Hepatocyte (in vitro differentiated cells): ENCODE results near the gene CD46.

Experiments
- EZH2 ChIP-seq: fragments of 200-600 bp; sonication (generic); IDR thresholded peaks from 2 replicates; pipeline ENCODE4 v1.6.1; 2016; ENCODE audit warnings: antibody characterized with exemption, mild to moderate bottlenecking, borderline replicate concordance
- TF ChIP-seq, protein P1 (sequence below): fragments of 200-600 bp; sonication (generic); IDR thresholded peaks from 2 replicates; pipeline ENCODE4 v1.5.1; 2016; ENCODE audit warnings: antibody characterized with exemption, mild to moderate bottlenecking; ENCODE audit not compliant: poor library complexity

DNA sequence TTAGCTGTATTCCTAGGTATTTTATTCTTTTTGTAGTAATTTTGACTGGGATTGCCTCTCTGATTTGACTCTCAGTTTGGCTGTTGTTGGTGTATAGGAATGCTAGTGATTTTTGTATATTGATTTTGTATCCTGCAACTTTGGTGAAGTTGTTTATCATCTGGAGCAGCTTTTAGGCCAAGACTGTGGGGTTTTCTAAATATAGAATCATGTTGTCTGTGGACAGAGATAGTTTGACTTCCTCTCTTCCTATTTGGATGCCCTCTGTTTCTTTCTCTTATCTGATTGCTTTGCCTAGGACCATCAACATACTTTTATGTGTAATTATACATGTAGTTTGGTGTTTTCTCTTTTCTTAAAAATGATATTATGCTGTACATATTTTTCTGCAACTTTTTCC, 27.2 kb downstream of the CD46 start:
- TF ChIP-seq, protein P1, sequence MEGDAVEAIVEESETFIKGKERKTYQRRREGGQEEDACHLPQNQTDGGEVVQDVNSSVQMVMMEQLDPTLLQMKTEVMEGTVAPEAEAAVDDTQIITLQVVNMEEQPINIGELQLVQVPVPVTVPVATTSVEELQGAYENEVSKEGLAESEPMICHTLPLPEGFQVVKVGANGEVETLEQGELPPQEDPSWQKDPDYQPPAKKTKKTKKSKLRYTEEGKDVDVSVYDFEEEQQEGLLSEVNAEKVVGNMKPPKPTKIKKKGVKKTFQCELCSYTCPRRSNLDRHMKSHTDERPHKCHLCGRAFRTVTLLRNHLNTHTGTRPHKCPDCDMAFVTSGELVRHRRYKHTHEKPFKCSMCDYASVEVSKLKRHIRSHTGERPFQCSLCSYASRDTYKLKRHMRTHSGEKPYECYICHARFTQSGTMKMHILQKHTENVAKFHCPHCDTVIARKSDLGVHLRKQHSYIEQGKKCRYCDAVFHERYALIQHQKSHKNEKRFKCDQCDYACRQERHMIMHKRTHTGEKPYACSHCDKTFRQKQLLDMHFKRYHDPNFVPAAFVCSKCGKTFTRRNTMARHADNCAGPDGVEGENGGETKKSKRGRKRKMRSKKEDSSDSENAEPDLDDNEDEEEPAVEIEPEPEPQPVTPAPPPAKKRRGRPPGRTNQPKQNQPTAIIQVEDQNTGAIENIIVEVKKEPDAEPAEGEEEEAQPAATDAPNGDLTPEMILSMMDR, result no peak
- no peak for TF ChIP-seq EZH2
